Tibial nerve (tissue), 4 donors: ENCODE measurements around the gene NOS3. TPM values are rescaled to one million over a fixed set of nuclear protein-coding genes. Genes with fewer than 3 reads are reported as not detected.

Source experiments
- DNase-seq, 2 donors: peaks; one replicate each; pipeline ENCODE4 v3.0.0-alpha.2; 2019; ENCODE audit warnings: low spot score in 2 of 2
- H3K27ac ChIP-seq, 4 donors: fragments of 200-600 bp; sonication (generic) in 3 of 4; one replicate each; pipeline ENCODE4 v1.5.1; 2017 to 2019; ENCODE audit warnings: mild to moderate bottlenecking in 1 of 4
- H3K27me3 ChIP-seq, 2 donors: fragments of 200-600 bp; sonication (generic) in 1 of 2; one replicate each; pipeline versions ENCODE4 v1.5.1 to v1.6.0; 2017 to 2019
- H3K36me3 ChIP-seq, 3 donors: fragments of 200-600 bp; sonication (generic); one replicate each; pipeline ENCODE4 v1.5.1; 2018 to 2019
- H3K4me1 ChIP-seq, 4 donors: fragments of 200-600 bp; sonication (generic) in 3 of 4; one replicate each; pipeline ENCODE4 v1.5.1; 2017 to 2019
- H3K4me3 ChIP-seq, 4 donors: fragments of 200-600 bp; sonication (generic) in 3 of 4; one replicate each; pipeline ENCODE4 v1.5.1; 2017 to 2019; ENCODE audit warnings: mild to moderate bottlenecking in 1 of 4, moderate library complexity in 1 of 4
- H3K9me3 ChIP-seq, 4 donors: fragments of 200-600 bp; sonication (generic) in 3 of 4; one replicate each; pipeline ENCODE4 v1.5.1; 2017 to 2019
- CTCF ChIP-seq, 5 experiments: fragments of 200-600 bp in 3 of 5; fragments of 450-650 bp in 2 of 5; sonication (generic) in 3 of 5; IDR thresholded peaks; one replicate each; pipeline ENCODE4 v1.5.1; 2016 to 2019; ENCODE audit warnings: antibody characterized with exemption in 5 of 5, mild to moderate bottlenecking in 3 of 5, moderate library complexity in 2 of 5
- EP300 ChIP-seq, 2 donors: sonication (generic); formaldehyde crosslinking; IDR thresholded peaks; one replicate each; pipeline ENCODE4 v1.6.1; 2017; ENCODE audit warnings: antibody characterized with exemption in 2 of 2, mild to moderate bottlenecking in 1 of 2
- POLR2A ChIP-seq, 2 donors: fragments of 450-650 bp; IDR thresholded peaks; one replicate each; pipeline ENCODE4 v1.6.1; 2017; ENCODE audit warnings: antibody characterized with exemption in 2 of 2, mild to moderate bottlenecking in 2 of 2, moderate library complexity in 2 of 2
- WGBS, 2 donors: methylation state at CpG; one replicate each; pipeline ENCODE4 v1.1.5; 2018; 5-methylcytosine and 5-hydroxymethylcytosine counted together
- total RNA-seq, 4 donors: library from RNA; depleted of rRNA; stranded (reverse); fragments of >200 nt; gene quantifications; one replicate each; pipeline ENCODE4 v1.1.0, GENCODE V29; 2016

Gene NOS3
- total RNA-seq, 4 donors from 2014 or later: 20.3 to 38.1 (median 23.8) TPM

GRCh38 chr7:150959739-150960734 lies 30.8 kb upstream of the NOS3 start:
- no peak for TF ChIP-seq POLR2A (IDR thresholded peaks at IDR 0.05)
- TF ChIP-seq CTCF (IDR thresholded peaks at IDR 0.05): no peak
- no peak for TF ChIP-seq EP300 (IDR thresholded peaks at IDR 0.05)
- Histone ChIP-seq H3K9me3 (no peaks in the 10 kb centered on the region), H3K36me3 (no peaks in the 10 kb centered on the region), H3K27me3 (peaks cover 0 to 53% of the 10 kb centered on the region in 2 donors), H3K27ac (no peak overlapping the region), H3K4me1 (peaks cover 0 to 32% (median 14%) of the 10 kb centered on the region in 4 donors), H3K4me3 (no peak overlapping the region)
- 78 to 83% methylated on average over 24 of the region's 24 CpGs for WGBS, 2 donors
- no peak for DNase-seq

DNA sequence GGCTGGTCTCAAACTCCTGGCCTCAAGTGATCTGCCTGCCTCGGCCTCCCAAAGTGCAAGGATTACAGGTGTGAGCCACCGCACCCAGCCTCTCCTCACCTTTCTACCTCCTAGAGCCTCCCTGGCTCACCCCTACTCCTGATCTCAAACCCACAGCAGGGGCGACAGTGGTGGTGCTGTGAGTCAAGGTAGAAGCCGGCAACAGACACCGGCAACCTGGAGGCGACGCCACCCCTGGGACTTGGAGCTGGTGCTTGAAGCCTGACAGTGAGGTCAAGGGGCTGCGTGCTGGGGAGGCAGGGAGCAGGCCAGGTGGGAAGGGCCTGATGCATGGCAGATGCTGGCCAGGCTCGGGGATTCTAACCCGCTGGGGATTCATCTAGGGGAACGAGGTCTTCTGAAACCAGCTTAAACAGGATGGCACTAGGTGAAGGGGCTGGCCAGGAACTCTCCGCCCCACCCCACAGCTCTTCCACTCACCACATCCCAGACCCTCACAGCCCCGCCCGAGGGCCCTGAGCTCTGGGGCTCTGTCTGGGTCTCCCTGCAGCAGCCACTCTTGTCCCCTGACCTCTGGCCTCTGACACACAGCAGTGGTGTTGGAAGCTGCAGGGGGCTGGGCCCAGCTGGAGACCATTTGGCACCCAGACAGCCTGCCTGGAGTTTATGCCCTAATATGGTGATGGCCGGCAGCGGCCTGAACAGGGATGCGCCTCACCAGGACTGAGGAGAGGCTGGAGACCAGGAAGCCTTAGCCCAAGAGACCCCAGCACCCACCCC lies 29.1 kb upstream of the NOS3 start:
- DNase-seq: no peak
- Histone ChIP-seq H3K27me3 (peaks cover 0 to 58% of the 10 kb centered on the region in 2 donors), H3K4me1 (peaks cover 0 to 21% (median 6%) of the 10 kb centered on the region in 4 donors), H3K27ac (peak overlapping the region in 1 of 4 donors; percentile 37), H3K36me3 (no peaks in the 10 kb centered on the region), H3K9me3 (no peaks in the 10 kb centered on the region), H3K4me3 (no peak overlapping the region)
- no peak for TF ChIP-seq EP300 (IDR thresholded peaks at IDR 0.05)
- no peak for TF ChIP-seq CTCF (IDR thresholded peaks at IDR 0.05)
- no peak for TF ChIP-seq POLR2A (IDR thresholded peaks at IDR 0.05)
- 71 to 75% methylated on average over 15 to 17 of the region's 17 CpGs for WGBS, 2 donors

- TF ChIP-seq CTCF (IDR thresholded peaks at IDR 0.05) (no peak), POLR2A (IDR thresholded peaks at IDR 0.05) (no peak), EP300 (IDR thresholded peaks at IDR 0.05) (no peak)
- no peak for DNase-seq
- peak overlapping the region in 2 of 4 donors; percentile 37 to 42 for H3K27ac ChIP-seq
- H3K4me1 ChIP-seq: peaks cover 0 to 21% (median 6%) of the 10 kb centered on the region in 4 donors
- H3K27me3 ChIP-seq: peaks cover 0 to 57% of the 10 kb centered on the region in 2 donors
- 59 to 80% methylated on average over 1 to 2 of the region's 2 CpGs for WGBS, 2 donors
- H3K4me3 ChIP-seq: no peak overlapping the region
- no peaks in the 10 kb centered on the region for H3K36me3 ChIP-seq
- no peaks in the 10 kb centered on the region for H3K9me3 ChIP-seq
Measured at GRCh38 chr7:150962290-150962552, 28.6 kb upstream of the NOS3 start.

GRCh38 chr7:150962553-150963399 lies 28.0 kb upstream of the NOS3 start:
- no peak for DNase-seq
- peak overlapping the region in 2 of 4 donors; percentile 37 to 42 for H3K27ac ChIP-seq
- no peak overlapping the region for H3K4me3 ChIP-seq
- TF ChIP-seq CTCF (IDR thresholded peaks at IDR 0.05) (peak; percentile 86 to 92 (median 90)), EP300 (IDR thresholded peaks at IDR 0.05) (no peak)
- H3K36me3 ChIP-seq: no peaks in the 10 kb centered on the region
- WGBS, 2 donors: 31 to 32% methylated on average over 21 to 23 of the region's 23 CpGs
- peaks cover 0 to 16% (median 6%) of the 10 kb centered on the region in 4 donors for H3K4me1 ChIP-seq
- H3K9me3 ChIP-seq: no peaks in the 10 kb centered on the region
- H3K27me3 ChIP-seq: peaks cover 0 to 52% of the 10 kb centered on the region in 2 donors
